ENCODE data around the gene RAD51C.
"Not testable (repeated sequence)": the region's sequence is repeated elsewhere in the genome, so short reads cannot be mapped to it uniquely, and the experiment has no call there.

RAD51C gene

GRCh38 chr17:58684003-58684402, 8.4 kb upstream of the RAD51C start:
- no peak for DNase-seq (ENCODE audit: low read depth)

- DNase-seq (ENCODE audit: low read depth) = not testable (repeated sequence)
Measured at GRCh38 chr17:58684462-58684861, 7.9 kb upstream of the RAD51C start.

GRCh38 chr17:58686980-58687379, 5.4 kb upstream of the RAD51C start:
- DNase-seq (ENCODE audit: low read depth) = no peak

GRCh38 chr17:58688521-58688920, 3.9 kb upstream of the RAD51C start:
- DNase-seq (ENCODE audit: low read depth) = no peak

- not testable (repeated sequence) for DNase-seq (ENCODE audit: low read depth)
Measured at GRCh38 chr17:58690033-58690432, 2.4 kb upstream of the RAD51C start.

GRCh38 chr17:58691701-58692238, 632 bp upstream of the RAD51C start, which contains the start of gene TEX14:
TEX14 (minus strand) TSS chr17:58692045; CDS start chr17:58652001, 40,044 bp downstream.
- no peak for DNase-seq (ENCODE audit: low read depth)

GRCh38 chr17:58693208-58693607, 806 bp downstream of the RAD51C start:
- DNase-seq (ENCODE audit: low read depth) = no peak

GRCh38 chr17:58693751-58694150, 1.3 kb downstream of the RAD51C start:
- DNase-seq (ENCODE audit: low read depth) = no peak

GRCh38 chr17:58694302-58694701, 1.9 kb downstream of the RAD51C start:
- no peak for DNase-seq (ENCODE audit: low read depth)

- no peak for DNase-seq (ENCODE audit: low read depth)
Measured at GRCh38 chr17:58694826-58695225, 2.4 kb downstream of the RAD51C start.

- DNase-seq (ENCODE audit: low read depth) = no peak
Measured at GRCh38 chr17:58699771-58700170, 7.4 kb downstream of the RAD51C start.

GRCh38 chr17:58702045-58702476, 9.7 kb downstream of the RAD51C start:
- DNase-seq (ENCODE audit: low read depth) = no peak

GRCh38 chr17:58702708-58703107, 10.3 kb downstream of the RAD51C start:
- DNase-seq (ENCODE audit: low read depth) = no peak

GRCh38 chr17:58703137-58703915, 10.9 kb downstream of the RAD51C start:
- no peak for DNase-seq (ENCODE audit: low read depth)

- no peak for DNase-seq (ENCODE audit: low read depth)
Measured at GRCh38 chr17:58703916-58704286, 11.5 kb downstream of the RAD51C start.

GRCh38 chr17:58706351-58707140, 14.1 kb downstream of the RAD51C start:
- DNase-seq (ENCODE audit: low read depth) = no peak

- DNase-seq (ENCODE audit: low read depth) = no peak
Measured at GRCh38 chr17:58710948-58711552, 18.6 kb downstream of the RAD51C start.

- no peak for DNase-seq (ENCODE audit: low read depth)
Measured at GRCh38 chr17:58722274-58722673, 29.9 kb downstream of the RAD51C start.

- DNase-seq (ENCODE audit: low read depth) = no peak
Measured at GRCh38 chr17:58722696-58723095, 30.3 kb downstream of the RAD51C start.

GRCh38 chr17:58728798-58729197, 36.4 kb downstream of the RAD51C start:
- no peak for DNase-seq (ENCODE audit: low read depth)

- no peak for DNase-seq (ENCODE audit: low read depth)
Measured at GRCh38 chr17:58730937-58731336, 38.5 kb downstream of the RAD51C start.

GRCh38 chr17:58734040-58734439, 41.6 kb downstream of the RAD51C start:
- DNase-seq (ENCODE audit: low read depth) = no peak

GRCh38 chr17:58734811-58735210, 42.4 kb downstream of the RAD51C start:
- DNase-seq (ENCODE audit: low read depth) = no peak
